K562 (cell line): ENCODE measurements around the gene ENC1. TPM values are rescaled to one million over a fixed set of nuclear protein-coding genes. Genes with fewer than 3 reads are reported as not detected.
A peak's percentile ranks its signal among the peaks of the same experiment; 100 is the strongest.

Experiments
- ATAC-seq: fragments of 200-7000 bp; cut with Tn5 transposase; 3 replicates; pipeline ENCODE4 v1.9.1; 2020; ENCODE audit warnings: moderate library complexity
- BruUV-seq: library from RNA; stranded (reverse); fragments of 400-500 nt; replicated peaks from 2 replicates; lab custom pipeline; 2021; lab: Mats Ljungman, UMichigan
- CTCF ChIA-PET: fragments of 300-600 bp; formaldehyde crosslinking; extraction: SDS; loops from one replicate; lab custom pipeline; 2021; ENCODE audit warnings: low intra/inter-chr PET ratio; lab: Yijun Ruan, JAX
- POLR2A ChIA-PET: fragments of 300-600, 350-650 bp; sonication (Branson Sonifier 250); formaldehyde crosslinking; extraction: SDS; loops from one replicate; lab custom pipeline; 2021; ENCODE audit warnings: antibody characterized with exemption, inconsistent platforms; lab: Yijun Ruan, JAX
- DNase-seq, 4 experiments: peaks; one replicate each; pipeline versions ENCODE4 v3.0.0 to v3.0.0-alpha.2; 2011 to 2018; ENCODE audit warnings: low spot score in 3 of 4, mixed read lengths in 3 of 4; ENCODE audit errors: extremely low read depth in 1 of 4
- FAIRE-seq: peaks from 2 replicates; lab custom pipeline; 2011; peaks lifted over from hg19 to GRCh38; lab: Jason Lieb, UNC
- H2AFZ ChIP-seq: 2 replicates; pipeline ENCODE4 v1.6.0; 2011; ENCODE audit warnings: low read depth, low read length, control low read depth, inconsistent platforms
- H3K27ac ChIP-seq: fragments of 200-600 bp; 3 replicates; pipeline ENCODE4 v1.8.0; 2011; ENCODE audit warnings: low read depth, mild to moderate bottlenecking, control low read depth, inconsistent platforms, low read length, moderate library complexity, mixed read lengths; ENCODE audit errors: extremely low read depth
- H3K27me3 ChIP-seq, 2 experiments: fragments of 300-600 bp in 1 of 2; 2 replicates in 1 of 2; 3 replicates in 1 of 2; pipeline versions ENCODE4 v1.6.0 to v1.8.0; 2011; ENCODE audit warnings: inconsistent platforms in 2 of 2, low read length in 2 of 2, mild to moderate bottlenecking in 1 of 2, mixed read lengths in 1 of 2, moderate library complexity in 1 of 2; ENCODE audit not compliant: control insufficient read depth in 2 of 2, insufficient read depth in 2 of 2
- H3K36me3 ChIP-seq: fragments of 300-600 bp; 3 replicates; pipeline ENCODE4 v1.8.0; 2011; ENCODE audit warnings: mild to moderate bottlenecking, low read length, inconsistent platforms; ENCODE audit not compliant: control insufficient read depth, insufficient read depth
- H3K4me1 ChIP-seq, 2 experiments: fragments of 200-600 bp in 1 of 2; replicated peaks in 1 of 2; 2 replicates in 1 of 2; 3 replicates in 1 of 2; pipeline versions ENCODE4 v1.5.1 to v1.8.0; 2011; ENCODE audit warnings: inconsistent platforms in 2 of 2, low read length in 2 of 2, mild to moderate bottlenecking in 1 of 2, mixed read lengths in 1 of 2, moderate library complexity in 1 of 2; ENCODE audit not compliant: control insufficient read depth in 2 of 2, insufficient read depth in 2 of 2
- H3K4me2 ChIP-seq: 2 replicates; pipeline ENCODE4 v1.6.1; 2011; ENCODE audit warnings: low read length, control low read depth, inconsistent platforms, mixed read lengths; ENCODE audit not compliant: insufficient read depth
- H3K4me3 ChIP-seq: fragments of 200-600 bp; sonication (generic), shearing (Covaris generic); 2 replicates; pipeline ENCODE4 v1.5.1; 2016; ENCODE audit warnings: control low read depth, inconsistent platforms
- H3K79me2 ChIP-seq: fragments of 200-600 bp; 3 replicates; pipeline ENCODE4 v1.8.0; 2011; ENCODE audit warnings: low read length, inconsistent platforms; ENCODE audit not compliant: control insufficient read depth, insufficient read depth
- H3K9ac ChIP-seq, 2 experiments: 2 replicates each; pipeline versions ENCODE4 v1.6.0 to v1.6.1; 2011; ENCODE audit warnings: low read depth in 2 of 2, low read length in 2 of 2, control low read depth in 1 of 2, inconsistent platforms in 1 of 2, mild to moderate bottlenecking in 1 of 2, mixed read lengths in 1 of 2; ENCODE audit not compliant: insufficient read depth in 1 of 2
- H3K9me1 ChIP-seq: one replicate; pipeline ENCODE4 v1.6.0; 2011; ENCODE audit warnings: inconsistent platforms, mild to moderate bottlenecking, low read length, moderate library complexity; ENCODE audit not compliant: control insufficient read depth, insufficient read depth
- H3K9me3 ChIP-seq: replicated peaks from 2 replicates; pipeline ENCODE4 v1.5.1; 2011; ENCODE audit warnings: low read depth, low read length, inconsistent platforms; ENCODE audit not compliant: control insufficient read depth, insufficient read depth
- H4K20me1 ChIP-seq: replicated peaks from 2 replicates; pipeline ENCODE4 v1.6.1; 2011; ENCODE audit warnings: low read length, inconsistent platforms, mixed read lengths; ENCODE audit not compliant: control insufficient read depth, insufficient read depth
- AFF1 ChIP-seq, 2 experiments: fragments of 450-650 bp; IDR thresholded peaks; 2 replicates each; pipeline ENCODE4 v1.6.1; 2018; ENCODE audit warnings: mild to moderate bottlenecking in 2 of 2, low read depth in 1 of 2; ENCODE audit not compliant: partially characterized antibody in 2 of 2
- ATF4 ChIP-seq: fragments of 450-650 bp; formaldehyde crosslinking; IDR thresholded peaks from 2 replicates; pipeline ENCODE4 v1.4.0; 2022; ENCODE audit warnings: mild to moderate bottlenecking, moderate library complexity
- CBFA2T2 ChIP-seq: fragments of 450-650 bp; conservative IDR thresholded peaks from 2 replicates; pipeline ENCODE4 v1.6.1; 2017; ENCODE audit warnings: mild to moderate bottlenecking
- CBX2 ChIP-seq: fragments of 200-600 bp; sonication (generic); IDR thresholded peaks from one replicate; pipeline ENCODE4 v1.6.1; 2012; ENCODE audit warnings: mild to moderate bottlenecking, low read length, inconsistent platforms; ENCODE audit not compliant: insufficient read depth, poor library complexity, severe bottlenecking
- CEBPG ChIP-seq, 3 experiments: fragments of 200-800 bp in 1 of 3; sonication (Bioruptor generic) in 1 of 3; sonication (generic) in 1 of 3; formaldehyde crosslinking in 1 of 3; IDR thresholded peaks in 2 of 3; conservative IDR thresholded peaks in 1 of 3; 2 replicates each; pipeline versions ENCODE4 v1.6.1 to v1.8.0; 2016 to 2022; ENCODE audit warnings: missing compliant biosample characterization in 2 of 3, missing genetic modification characterization in 2 of 3, mild to moderate bottlenecking in 1 of 3, missing genetic modification reagents in 1 of 3
- LCOR ChIP-seq: sonication (generic); formaldehyde crosslinking; IDR thresholded peaks from 2 replicates; pipeline ENCODE4 v1.8.0; 2022; ENCODE audit warnings: mild to moderate bottlenecking, missing genetic modification reagents
- PHB2 ChIP-seq: fragments of 450-650 bp; IDR thresholded peaks from 2 replicates; pipeline ENCODE4 v1.6.1; 2017; ENCODE audit warnings: low read depth
- RBFOX2 ChIP-seq: fragments of 200-400 bp; formaldehyde crosslinking; IDR thresholded peaks from 2 replicates; pipeline ENCODE4 v1.6.1; 2017; ENCODE audit warnings: low read depth, mild to moderate bottlenecking, low read length, moderate library complexity
- SMAD1 ChIP-seq: fragments of 150-350 bp; IDR thresholded peaks from 2 replicates; pipeline ENCODE4 v1.6.1; 2014; ENCODE audit warnings: low read length, low read depth; ENCODE audit not compliant: partially characterized antibody
- SMARCA4 ChIP-seq: fragments of 450-650 bp; IDR thresholded peaks from 2 replicates; pipeline ENCODE4 v1.6.1; 2016
- SNRNP70 ChIP-seq: fragments of 200-400 bp; formaldehyde crosslinking; optimal IDR thresholded peaks from 2 replicates; pipeline ENCODE3; 2017; ENCODE audit warnings: low read depth, low read length
- ZNF165 ChIP-seq: fragments of 250-450 bp; sonication (Bioruptor Pico); IDR thresholded peaks from 2 replicates; pipeline ENCODE4 v1.4.0; 2020; ENCODE audit warnings: borderline replicate concordance
- ZNF232 ChIP-seq: sonication (generic); formaldehyde crosslinking; IDR thresholded peaks from 2 replicates; pipeline ENCODE4 v1.8.0; 2022; ENCODE audit warnings: mild to moderate bottlenecking, missing genetic modification reagents
- ZNF263 ChIP-seq: sonication (generic); formaldehyde crosslinking; IDR thresholded peaks from 2 replicates; pipeline ENCODE4 v1.8.0; 2022; ENCODE audit warnings: mild to moderate bottlenecking, missing genetic modification reagents, borderline replicate concordance
- ZNF431 ChIP-seq: sonication (generic); formaldehyde crosslinking; IDR thresholded peaks from 2 replicates; pipeline ENCODE4 v1.8.0; 2022; ENCODE audit warnings: mild to moderate bottlenecking, missing genetic modification reagents
- ZNF551 ChIP-seq: fragments of 250-450 bp; sonication (Bioruptor Pico); IDR thresholded peaks from 2 replicates; pipeline ENCODE4 v1.5.0; 2021; ENCODE audit warnings: mild to moderate bottlenecking, moderate library complexity
- WGBS: fragments of 100-300 bp; shearing (Covaris generic); methylation state at CpG from one replicate; pipeline ENCODE4 v1.1.6; 2016; ENCODE audit warnings: low coverage, mixed read lengths; ENCODE audit not compliant: insufficient coverage; ENCODE audit errors: missing lambda C conversion rate; 5-methylcytosine and 5-hydroxymethylcytosine counted together
- in situ Hi-C: fragments of 300-500 bp; cut with MboI; formaldehyde crosslinking; loops from 4 replicates; pipeline ENCODE4 v1.15.0; 2018; ENCODE audit warnings: inconsistent platforms, mixed read lengths
- intact Hi-C: fragments of 100-400 bp; cut with micrococcal nuclease; formaldehyde crosslinking; loops from 2 replicates; pipeline ENCODE4 v1.14.2; 2022
- polyA plus RNA-seq, 8 experiments: library from polyadenylated mRNA; depleted of rRNA in 4 of 8; stranded (reverse) in 5 of 8; unstranded in 3 of 8; fragments of >200 nt; fragmentation: Nextera tagmentation in 2 of 8; fragmentation: Illumina TruSeq in 1 of 8; extraction: Ambion mirVana in 2 of 8; extraction: Trizol in 1 of 8; gene quantifications; 2 replicates each; pipeline versions ENCODE4 v1.2.1 to v1.2.3, GENCODE V29; 2011 to 2014; ENCODE audit warnings: inconsistent platforms in 1 of 8, missing spikeins in 1 of 8
- total RNA-seq, 7 experiments: library from RNA; depleted of rRNA in 6 of 7; stranded (reverse); fragments of >200 nt in 6 of 7; fragmentation: Illumina TruSeq in 2 of 7; extraction: Trizol in 2 of 7; gene quantifications; 2 replicates each; pipeline versions ENCODE4 v1.2.1 to v1.2.3, GENCODE V29; 2011 to 2021; ENCODE audit warnings: low replicate concordance in 1 of 7

The ENC1 gene
- total and polyA plus RNA-seq, 9 of the 15 experiments (the other 6 are each of a cell fraction or from before 2014, with no cell fraction given) = 0.17 to 3.2 (median 0.97) TPM

GRCh38 chr5:74588415-74588814, 52.1 kb downstream of the ENC1 start:
- no peaks in the 10 kb centered on the region for H4K20me1 ChIP-seq
- intact Hi-C loops = no loop called here
- H3K4me3 ChIP-seq = no peak overlapping the region
- no peak overlapping the region for H3K27ac ChIP-seq
- CTCF ChIA-PET = no interaction called here
- no peak for TF ChIP-seq ZNF431 (CRISPR knock-in tag)
- TF ChIP-seq CBX2 = no peak
- no peak for TF ChIP-seq SMARCA4
- no peak for TF ChIP-seq ATF4
- TF ChIP-seq ZNF165 (CRISPR knock-in tag) = no peak
- TF ChIP-seq RBFOX2 = no peak
- TF ChIP-seq SNRNP70 = no peak
- no peak for TF ChIP-seq CBFA2T2
- no peak for TF ChIP-seq ZNF263
- no peak for TF ChIP-seq SMAD1
- no peak for TF ChIP-seq PHB2
- no peak for TF ChIP-seq AFF1 (IDR thresholded peaks at IDR 0.05; ENCODE audit: low read depth in 1 of 2, partially characterized antibody in 2 of 2)
- no peak for TF ChIP-seq ZNF551
- TF ChIP-seq ZNF232 (CRISPR knock-in tag) = no peak
- no peak for TF ChIP-seq LCOR
- TF ChIP-seq CEBPG (CRISPR knock-in tag; IDR thresholded peaks at IDR 0.05) = no peak
- no peak for TF ChIP-seq CEBPG (tag; conservative IDR thresholded peaks at IDR 0.05 in 1 of 2, IDR thresholded peaks at IDR 0.05 in 1 of 2)
- POLR2A ChIA-PET = interaction anchor here (0.8 kb wide), 1 partner anchor 13 kb away, joined by 3 read pairs; no protein-coding TSS in a partner anchor
- no peaks in the 10 kb centered on the region for H3K79me2 ChIP-seq
- ATAC-seq (no peak), FAIRE-seq (no peak), DNase-seq (no peak)
- in situ Hi-C loops = no loop called here
- H3K27me3 ChIP-seq = no peaks in the 10 kb centered on the region
- no peaks in the 10 kb centered on the region for H3K9me3 ChIP-seq
- H3K4me2 ChIP-seq = no peak overlapping the region
- no peak overlapping the region for H3K9ac ChIP-seq
- peak overlapping the region; percentile 28 for H2AFZ ChIP-seq
- BruUV-seq = no TSS peak
- 40% methylated on average over 3 of the region's 3 CpGs for WGBS
- H3K9me1 ChIP-seq = no peaks in the 10 kb centered on the region
- no peaks in the 10 kb centered on the region for H3K36me3 ChIP-seq
- peaks cover 0 to 26% of the 10 kb centered on the region in 2 experiments; a peak in 2 of 5 replicates for H3K4me1 ChIP-seq
